HepG2 (cell line): ENCODE measurements around the gene PPP1R16B. TPM values are rescaled to one million over a fixed set of nuclear protein-coding genes. Genes with fewer than 3 reads are reported as not detected.

ENCODE experiments used
- ATAC-seq: fragments of 200-7000 bp; cut with Tn5 transposase; 3 replicates; pipeline ENCODE4 v1.9.1; 2020; ENCODE audit warnings: mild to moderate bottlenecking, moderate library complexity
- BruUV-seq: library from RNA; stranded (reverse); fragments of 400-500 nt; replicated peaks from 2 replicates; lab custom pipeline; 2021; lab: Mats Ljungman, UMichigan
- CTCF ChIA-PET: fragments of 300-600 bp; formaldehyde crosslinking; extraction: SDS; loops from one replicate; lab custom pipeline; 2021; ENCODE audit warnings: low total read pairs, inconsistent platforms, low intra/inter-chr PET ratio; lab: Yijun Ruan, JAX
- POLR2A ChIA-PET: fragments of 350-600 bp; sonication (Branson Sonifier 250); formaldehyde crosslinking; loops from one replicate; lab custom pipeline; 2020; ENCODE audit warnings: antibody characterized with exemption, inconsistent platforms; lab: Yijun Ruan, JAX
- DNase-seq: peaks from one replicate; pipeline ENCODE4 v3.0.0-alpha.2; 2015; ENCODE audit warnings: low spot score
- FAIRE-seq: peaks from 3 replicates; lab custom pipeline; 2011; peaks lifted over from hg19 to GRCh38; lab: Jason Lieb, UNC
- H2AFZ ChIP-seq: one replicate; pipeline ENCODE4 v1.6.1; 2011; ENCODE audit warnings: low read length, inconsistent platforms
- H3K27ac ChIP-seq: fragments of 300-600 bp; 3 replicates; pipeline ENCODE4 v1.8.0; 2011; ENCODE audit warnings: mixed run types, mild to moderate bottlenecking, mixed read lengths, low read length, inconsistent platforms; ENCODE audit not compliant: insufficient read depth; ENCODE audit errors: extremely low read length
- H3K27me3 ChIP-seq, 2 experiments: fragments of 200-600 bp in 1 of 2; 2 replicates in 1 of 2; 3 replicates in 1 of 2; pipeline versions ENCODE4 v1.6.0 to v1.8.0; 2011; ENCODE audit warnings: low read length in 2 of 2, mild to moderate bottlenecking in 2 of 2, moderate library complexity in 2 of 2, inconsistent platforms in 1 of 2; ENCODE audit not compliant: insufficient read depth in 2 of 2, control insufficient read depth in 1 of 2
- H3K36me3 ChIP-seq, 2 experiments: fragments of 200-600 bp in 1 of 2; replicated peaks in 1 of 2; 2 replicates in 1 of 2; 3 replicates in 1 of 2; pipeline versions ENCODE4 v1.5.1 to v1.8.0; 2011; ENCODE audit warnings: low read length in 2 of 2, inconsistent platforms in 1 of 2; ENCODE audit not compliant: insufficient read depth in 2 of 2, control insufficient read depth in 1 of 2
- H3K4me1 ChIP-seq: 2 replicates; pipeline ENCODE4 v1.5.1; 2012; ENCODE audit warnings: low read length, inconsistent platforms; ENCODE audit not compliant: insufficient read depth
- H3K4me2 ChIP-seq: 2 replicates; pipeline ENCODE4 v1.6.0; 2011; ENCODE audit warnings: low read depth, low read length, inconsistent platforms
- H3K4me3 ChIP-seq, 3 experiments: fragments of 200-600 bp in 1 of 3; sonication (generic), shearing (Covaris generic) in 1 of 3; replicated peaks in 1 of 3; 2 replicates each; pipeline ENCODE4 v1.5.1; 2011 to 2016; ENCODE audit warnings: low read length in 3 of 3, inconsistent platforms in 2 of 3, low read depth in 2 of 3, mild to moderate bottlenecking in 2 of 3, control low read depth in 1 of 3, mixed read lengths in 1 of 3; ENCODE audit not compliant: insufficient read depth in 1 of 3
- H3K79me2 ChIP-seq: one replicate; pipeline ENCODE4 v1.6.1; 2011; ENCODE audit warnings: low read length, inconsistent platforms; ENCODE audit not compliant: insufficient read depth
- H3K9ac ChIP-seq: 2 replicates; pipeline ENCODE4 v1.6.0; 2011; ENCODE audit warnings: mild to moderate bottlenecking, low read depth, low read length, inconsistent platforms; ENCODE audit not compliant: insufficient read depth
- H3K9me3 ChIP-seq: 2 replicates; pipeline ENCODE4 v1.5.1; 2012; ENCODE audit warnings: mild to moderate bottlenecking, low read length
- H4K20me1 ChIP-seq: 2 replicates; pipeline ENCODE4 v1.6.0; 2011; ENCODE audit warnings: inconsistent platforms, mild to moderate bottlenecking, low read length, moderate library complexity; ENCODE audit not compliant: insufficient read depth
- GPBP1L1 ChIP-seq: sonication (generic); formaldehyde crosslinking; IDR thresholded peaks from 2 replicates; pipeline ENCODE4 v1.5.0; 2020; ENCODE audit warnings: mild to moderate bottlenecking, missing genetic modification reagents
- HOXA3 ChIP-seq: sonication (generic); formaldehyde crosslinking; IDR thresholded peaks from 2 replicates; pipeline ENCODE4 v1.5.0; 2020; ENCODE audit warnings: missing genetic modification reagents
- MAFF ChIP-seq: IDR thresholded peaks from 2 replicates; pipeline ENCODE4 v1.6.1; 2011; ENCODE audit warnings: low read depth, low read length, improper control_type of control experiment
- ZFP36 ChIP-seq: fragments of 150-350 bp; IDR thresholded peaks from 2 replicates; pipeline ENCODE4 v1.6.1; 2018; ENCODE audit warnings: borderline replicate concordance, low read length, low read depth; ENCODE audit not compliant: partially characterized antibody
- ZNF337 ChIP-seq: sonication (generic); formaldehyde crosslinking; IDR thresholded peaks from 2 replicates; pipeline ENCODE4 v1.5.1; 2020; ENCODE audit warnings: missing genetic modification reagents, low read depth, mild to moderate bottlenecking, borderline replicate concordance
- ZNF616 ChIP-seq: sonication (generic); formaldehyde crosslinking; IDR thresholded peaks from 2 replicates; pipeline ENCODE4 v1.5.0; 2020; ENCODE audit warnings: low read depth, mild to moderate bottlenecking, missing genetic modification reagents
- ZNF672 ChIP-seq: sonication (generic); formaldehyde crosslinking; IDR thresholded peaks from 2 replicates; pipeline ENCODE4 v1.8.1; 2022; ENCODE audit warnings: missing genetic modification reagents
- WGBS: methylation state at CpG from one replicate; pipeline ENCODE4 v1.1.6; 2017; ENCODE audit warnings: low lambda C conversion rate; 5-methylcytosine and 5-hydroxymethylcytosine counted together
- in situ Hi-C: cut with HindIII; loops from 2 replicates; pipeline ENCODE4 v1.10.0; 2017; ENCODE audit warnings: low pct_unique_long_range_greater_than_20kb; ENCODE audit not compliant: extremely low pct_ligation_motif_present
- intact Hi-C: fragments of 100-400 bp; cut with micrococcal nuclease; formaldehyde crosslinking; loops from one replicate; pipeline ENCODE4 v1.10.0; 2022; ENCODE audit not compliant: unreplicated experiment
- polyA plus RNA-seq, 8 experiments: library from polyadenylated mRNA; depleted of rRNA in 3 of 8; stranded (reverse) in 7 of 8; unstranded in 1 of 8; fragments of >200 nt; fragmentation: Illumina TruSeq in 4 of 8; extraction: Trizol in 4 of 8; gene quantifications; 2 replicates each; pipeline versions ENCODE4 v1.2.1 to v1.2.3, GENCODE V29; 2011 to 2016; ENCODE audit warnings: low read depth in 4 of 8, missing spikeins in 1 of 8, mixed read lengths in 1 of 8; ENCODE audit not compliant: insufficient read depth in 1 of 8
- total RNA-seq, 5 experiments: library from RNA; depleted of rRNA; stranded (reverse); fragments of >200 nt; fragmentation: Illumina TruSeq; extraction: Trizol; gene quantifications; 2 replicates each; pipeline ENCODE4 v1.2.3, GENCODE V29; 2016; ENCODE audit warnings: low read depth in 1 of 5

PPP1R16B gene
- total and polyA plus RNA-seq, 2 of the 13 experiments (the other 11 are each of a cell fraction or from before 2014, with no cell fraction given): 0.02 to 0.11 TPM

DNA sequence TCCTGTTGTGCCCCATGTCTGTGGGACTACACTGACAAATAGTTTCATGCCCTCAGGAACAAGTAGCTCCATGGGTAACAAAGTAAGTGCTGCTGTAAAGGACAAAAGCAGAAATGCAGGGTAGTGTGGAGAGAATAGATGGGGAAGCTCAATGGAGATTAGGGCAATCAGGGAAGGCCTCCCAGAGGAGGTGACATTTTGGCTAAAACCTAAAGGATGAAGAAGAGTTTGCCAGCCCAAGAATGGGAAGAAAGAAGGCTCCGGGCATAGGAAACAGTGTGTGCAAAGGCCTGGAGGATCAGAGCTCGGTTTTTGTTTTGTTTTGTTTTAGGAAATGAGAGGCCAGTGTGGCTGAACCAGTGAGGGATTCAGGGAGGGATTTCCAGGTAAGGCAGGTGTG is 77.1 kb downstream of the PPP1R16B start:
- H3K27ac ChIP-seq: no peak overlapping the region
- no TSS peak for BruUV-seq
- H4K20me1 ChIP-seq: no peaks in the 10 kb centered on the region
- no peak for DNase-seq
- intact Hi-C loops (no loop called here), in situ Hi-C loops (no loop called here)
- 20% methylated on average over 2 of the region's 2 CpGs for WGBS
- peaks cover 12% of the 10 kb centered on the region for H3K4me1 ChIP-seq
- no peak overlapping the region for H2AFZ ChIP-seq
- H3K9ac ChIP-seq: no peak overlapping the region
- no peak overlapping the region for H3K4me2 ChIP-seq
- no peaks in the 10 kb centered on the region for H3K79me2 ChIP-seq
- H3K36me3 ChIP-seq: no peaks in the 10 kb centered on the region
- ChIA-PET POLR2A (no interaction called here), CTCF (no interaction called here)
- no peak for FAIRE-seq
- no peaks in the 10 kb centered on the region for H3K9me3 ChIP-seq
- TF ChIP-seq ZNF337 (CRISPR knock-in tag): no peak
- no peak for TF ChIP-seq HOXA3 (CRISPR knock-in tag)
- peak; percentile 89 for TF ChIP-seq ZFP36
- TF ChIP-seq GPBP1L1 (CRISPR knock-in tag): no peak
- no peak for TF ChIP-seq MAFF
- TF ChIP-seq ZNF616 (CRISPR knock-in tag): no peak
- no peak for TF ChIP-seq ZNF672 (CRISPR knock-in tag)
- H3K4me3 ChIP-seq: no peak overlapping the region
- ATAC-seq: no peak
- peaks cover 7 to 18% of the 10 kb centered on the region in 2 experiments; a peak in 1 of 5 replicates for H3K27me3 ChIP-seq
